Activated naive CD4-positive, alpha-beta T cell treated with anti-CD3 and anti-CD28 coated beads, Interleukin-2, amount 50 U/mL, for 72 hours (primary cell): ENCODE results near the gene CTNNAL1. TPM values are rescaled to one million over a fixed set of nuclear protein-coding genes. Genes with fewer than 3 reads are reported as not detected.
"Not testable (repeated sequence)": the region's sequence is repeated elsewhere in the genome, so short reads cannot be mapped to it uniquely, and the experiment has no call there.

Experiments
- ATAC-seq, 2 donors: fragments of 150-1000 bp; cut with Tn5 transposase; 2 replicates each; pipeline ENCODE4 v1.10.0; 2021; ENCODE audit warnings: mild to moderate bottlenecking in 2 of 2, moderate library complexity in 2 of 2
- DNase-seq, 2 donors: peaks; one replicate each; pipeline ENCODE4 v3.0.0; 2021 to 2022; ENCODE audit warnings: low spot score in 2 of 2
- H3K27ac Mint-ChIP-seq, 2 donors: one replicate each; pipeline ENCODE4 v1.8.0; 2022; ENCODE audit warnings: mild to moderate bottlenecking in 2 of 2, mixed read lengths in 2 of 2
- H3K36me3 Mint-ChIP-seq, 2 donors: one replicate each; pipeline ENCODE4 v1.8.0; 2022; ENCODE audit warnings: mixed read lengths in 2 of 2
- H3K9me3 Mint-ChIP-seq, 2 donors: one replicate each; pipeline ENCODE4 v1.8.0; 2022; ENCODE audit warnings: mixed read lengths in 2 of 2
- total RNA-seq, 2 donors: library from RNA; stranded (reverse); gene quantifications; one replicate each; pipeline ENCODE4 v1.2.3, GENCODE V29; 2022

CTNNAL1 gene, protein sequence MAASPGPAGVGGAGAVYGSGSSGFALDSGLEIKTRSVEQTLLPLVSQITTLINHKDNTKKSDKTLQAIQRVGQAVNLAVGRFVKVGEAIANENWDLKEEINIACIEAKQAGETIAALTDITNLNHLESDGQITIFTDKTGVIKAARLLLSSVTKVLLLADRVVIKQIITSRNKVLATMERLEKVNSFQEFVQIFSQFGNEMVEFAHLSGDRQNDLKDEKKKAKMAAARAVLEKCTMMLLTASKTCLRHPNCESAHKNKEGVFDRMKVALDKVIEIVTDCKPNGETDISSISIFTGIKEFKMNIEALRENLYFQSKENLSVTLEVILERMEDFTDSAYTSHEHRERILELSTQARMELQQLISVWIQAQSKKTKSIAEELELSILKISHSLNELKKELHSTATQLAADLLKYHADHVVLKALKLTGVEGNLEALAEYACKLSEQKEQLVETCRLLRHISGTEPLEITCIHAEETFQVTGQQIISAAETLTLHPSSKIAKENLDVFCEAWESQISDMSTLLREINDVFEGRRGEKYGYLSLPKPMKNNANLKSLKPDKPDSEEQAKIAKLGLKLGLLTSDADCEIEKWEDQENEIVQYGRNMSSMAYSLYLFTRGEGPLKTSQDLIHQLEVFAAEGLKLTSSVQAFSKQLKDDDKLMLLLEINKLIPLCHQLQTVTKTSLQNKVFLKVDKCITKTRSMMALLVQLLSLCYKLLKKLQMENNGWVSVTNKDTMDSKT
- 10 to 100 TPM; 20.2 to 32.7 TPM for total RNA-seq

DNA sequence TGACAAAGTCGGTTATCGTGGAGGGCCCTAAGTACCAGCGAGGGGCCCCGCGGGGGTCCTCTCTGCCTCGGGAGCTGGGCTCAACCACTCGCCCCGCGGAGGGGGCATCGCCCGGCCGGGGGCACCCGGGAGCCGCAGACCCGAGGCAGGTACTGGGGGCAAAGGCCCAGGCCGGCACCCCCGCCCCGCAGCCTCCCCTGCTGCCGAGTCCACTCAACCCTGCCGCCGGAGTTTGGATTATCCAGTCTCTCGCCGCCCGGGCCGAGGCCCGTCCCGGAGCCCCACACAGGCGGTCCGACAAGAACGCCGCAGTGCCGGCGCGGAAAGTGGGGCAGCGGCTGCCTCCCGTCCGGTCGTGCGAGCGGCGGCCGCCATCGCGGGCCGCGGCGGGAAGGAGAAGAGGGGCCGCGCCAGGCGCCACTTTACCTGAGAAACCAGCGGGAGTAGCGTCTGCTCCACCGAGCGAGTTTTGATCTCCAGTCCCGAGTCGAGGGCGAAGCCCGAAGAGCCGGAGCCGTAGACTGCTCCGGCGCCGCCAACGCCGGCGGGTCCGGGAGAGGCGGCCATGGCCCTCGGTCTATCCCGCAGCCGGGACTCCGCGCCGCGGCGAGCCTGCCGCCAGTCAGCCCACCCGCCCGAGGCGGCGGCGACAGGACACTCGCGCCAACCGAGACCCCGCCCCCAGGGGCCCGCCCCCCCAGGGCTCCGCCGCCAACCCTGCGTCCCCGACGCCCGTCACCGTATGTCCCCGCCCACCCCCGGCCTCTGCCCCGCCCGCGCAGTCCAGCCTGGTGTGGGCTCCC lies at the start of gene CTNNAL1:
TSS of gene CTNNAL1 (minus strand) at position 624 of the 803 bp plus-strand sequence. CDS start at position 567, 57 bp downstream.
- DNase-seq (peak; percentile 81 to 85), ATAC-seq (peak; percentile 76 to 83)
- Mint-ChIP-seq H3K27ac (peak within 1 kb of the TSS; percentile 84 to 90), H3K36me3 (peaks cover 5% of the 10 kb centered on the region in 2 donors), H3K9me3 (no peaks in the 10 kb centered on the region)

DNA sequence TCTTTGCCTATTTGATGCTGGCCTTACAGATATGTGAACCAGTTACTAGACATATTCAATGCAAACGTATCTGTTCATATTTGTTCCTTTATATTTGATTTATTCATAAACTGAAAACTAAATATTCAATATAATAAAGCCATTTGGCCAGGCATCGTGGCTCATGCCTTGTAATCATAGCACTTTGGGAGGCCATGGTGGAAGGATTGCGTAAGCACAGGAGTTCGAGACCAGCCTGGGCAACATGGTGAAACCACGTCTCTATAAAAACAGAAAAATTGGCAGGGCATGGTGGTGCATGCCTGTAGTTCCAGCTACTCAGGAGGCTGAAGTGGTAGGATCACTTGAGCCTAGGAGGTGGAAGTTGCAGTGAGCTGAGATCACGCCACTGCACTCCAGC lies 49.2 kb upstream of the CTNNAL1 start:
- Mint-ChIP-seq H3K27ac (no peak overlapping the region), H3K36me3 (peaks cover 4 to 6% of the 10 kb centered on the region in 2 donors), H3K9me3 (no peaks in the 10 kb centered on the region)
- DNase-seq (no peak), ATAC-seq (no peak)

DNA sequence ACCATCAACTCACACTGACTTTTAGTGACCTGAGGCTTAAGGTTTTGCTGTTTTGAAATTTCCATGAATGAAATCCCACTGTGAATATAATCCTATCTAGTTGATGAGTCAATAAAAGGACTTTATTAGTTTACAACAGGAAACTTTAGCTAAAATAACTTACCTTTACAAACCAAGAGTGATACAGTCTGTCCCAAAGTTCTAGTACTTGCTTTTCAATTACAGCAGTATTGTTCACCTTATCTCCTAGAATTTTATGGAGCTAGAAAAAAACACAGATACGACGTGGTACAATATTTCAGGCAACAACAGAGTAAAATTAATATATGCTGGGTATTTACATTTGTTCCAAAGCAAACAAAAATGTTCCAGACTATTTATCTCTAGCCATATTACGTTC lies 46.9 kb upstream of the CTNNAL1 start:
- Mint-ChIP-seq H3K27ac (no peak overlapping the region), H3K36me3 (peaks cover 7 to 8% of the 10 kb centered on the region in 2 donors), H3K9me3 (no peaks in the 10 kb centered on the region)
- ATAC-seq (no peak), DNase-seq (no peak)

DNA sequence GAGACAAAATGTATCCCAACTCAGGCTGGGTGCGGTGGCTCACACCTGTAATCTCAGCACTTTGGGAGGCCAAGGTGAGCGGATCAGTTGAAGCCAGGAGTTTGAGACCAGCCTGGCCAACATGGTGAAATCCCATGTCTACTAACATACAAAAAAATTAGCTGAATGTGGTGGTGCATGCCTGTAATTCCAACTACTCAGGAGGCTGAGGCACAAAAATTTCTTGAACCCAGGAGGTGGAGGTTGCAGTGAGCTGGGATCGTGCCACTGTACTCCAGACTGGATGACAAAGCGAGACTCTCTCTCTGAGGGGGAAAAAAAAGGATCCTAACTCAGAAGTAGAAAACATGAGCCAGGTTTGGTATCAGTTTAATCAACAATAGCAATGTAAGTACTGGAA lies 39.8 kb upstream of the CTNNAL1 start:
- peaks cover 21 to 34% of the 10 kb centered on the region in 2 donors for H3K36me3 Mint-ChIP-seq
- not testable (repeated sequence) for ATAC-seq, H3K27ac Mint-ChIP-seq

DNA sequence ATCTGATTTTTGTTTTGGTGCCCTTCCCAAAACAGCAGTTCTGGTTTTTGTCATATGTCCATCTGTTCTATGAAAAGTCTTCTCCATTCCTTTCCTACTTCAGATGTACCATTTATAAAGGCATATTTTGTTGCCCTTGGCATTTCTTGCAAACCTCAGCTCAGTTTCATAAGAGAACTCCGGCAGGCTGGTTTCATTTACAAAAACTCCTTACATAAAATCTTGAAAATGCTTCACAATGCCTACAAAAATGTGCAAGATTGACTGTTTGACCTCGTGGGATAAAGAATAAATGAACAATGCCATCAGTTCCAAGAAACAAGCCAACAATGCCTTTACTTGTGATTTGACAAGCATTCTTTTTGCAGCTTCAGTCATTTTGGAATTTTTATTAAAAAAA lies 39.1 kb upstream of the CTNNAL1 start:
- DNase-seq (no peak), ATAC-seq (no peak)
- Mint-ChIP-seq H3K9me3 (no peaks in the 10 kb centered on the region), H3K36me3 (peaks cover 23 to 38% of the 10 kb centered on the region in 2 donors), H3K27ac (no peak overlapping the region)

More for the DNA sequence above, 39.8 kb upstream of the CTNNAL1 start:
- H3K9me3 Mint-ChIP-seq, DNase-seq: not testable (repeated sequence)

DNA sequence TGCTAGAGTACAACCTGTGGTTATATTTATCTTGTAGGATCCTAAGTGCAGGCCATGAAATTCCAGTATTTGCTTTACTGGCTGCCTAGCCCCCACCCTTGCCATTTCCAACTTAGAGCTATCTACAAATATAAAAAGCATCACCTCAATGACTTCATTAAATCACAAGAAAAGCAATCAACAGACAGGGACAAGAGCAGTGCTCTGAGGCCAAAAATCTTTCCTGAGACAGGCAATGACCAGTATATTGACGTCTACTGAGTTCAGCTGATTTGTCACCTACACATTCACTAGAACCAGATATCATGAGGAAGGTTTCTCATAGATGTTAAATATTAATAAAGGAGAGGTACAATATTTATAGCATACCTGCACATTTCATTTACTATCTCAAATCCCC lies 38.4 kb upstream of the CTNNAL1 start:
- no peaks in the 10 kb centered on the region for H3K9me3 Mint-ChIP-seq
- DNase-seq (no peak), ATAC-seq (no peak)
- no peak overlapping the region for H3K27ac Mint-ChIP-seq
- H3K36me3 Mint-ChIP-seq: peaks cover 23 to 42% of the 10 kb centered on the region in 2 donors

DNA sequence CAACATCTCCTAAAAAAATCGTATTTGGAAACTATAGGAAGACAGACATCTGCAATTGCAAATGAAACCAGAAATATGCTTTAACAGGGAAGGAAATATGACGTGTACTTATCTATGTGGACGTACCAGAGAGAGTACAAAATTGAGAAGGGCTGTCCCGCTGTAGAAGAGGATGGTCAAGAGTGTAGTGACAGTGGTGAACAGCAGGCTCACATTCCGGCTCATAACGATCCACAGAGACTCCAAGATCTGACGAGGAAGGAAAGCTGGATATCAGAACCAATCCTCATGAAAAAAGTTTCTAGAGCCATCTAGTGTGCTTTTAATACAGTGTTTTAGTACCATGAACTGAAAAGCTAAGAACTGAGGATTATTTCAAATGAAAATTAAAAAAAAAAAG lies 37.1 kb upstream of the CTNNAL1 start:
- H3K9me3 Mint-ChIP-seq: no peaks in the 10 kb centered on the region
- peaks cover 23 to 42% of the 10 kb centered on the region in 2 donors for H3K36me3 Mint-ChIP-seq
- ATAC-seq (no peak), DNase-seq (no peak)
- peak overlapping the region in 1 of 2 donors; percentile 19 for H3K27ac Mint-ChIP-seq

DNA sequence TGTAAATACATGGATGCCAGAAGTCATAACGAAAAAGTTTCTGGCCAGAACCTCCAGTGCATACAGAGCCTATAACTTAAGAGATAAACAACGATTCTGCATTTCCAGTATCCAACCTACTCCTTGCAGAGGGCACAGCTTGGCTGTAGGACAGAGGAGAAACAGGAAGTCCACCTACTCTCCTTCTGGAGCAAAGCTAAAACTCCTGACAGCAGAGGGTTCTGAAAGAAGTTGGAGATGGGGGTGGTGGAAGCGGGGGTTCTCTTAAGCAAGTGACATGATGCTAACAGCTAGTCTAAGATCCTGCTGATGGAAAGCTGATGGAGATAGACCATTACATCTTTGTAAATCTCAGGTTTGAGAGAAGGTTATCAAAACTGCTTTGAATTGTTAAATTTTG lies 35.5 kb upstream of the CTNNAL1 start:
- Mint-ChIP-seq H3K27ac (no peak overlapping the region), H3K36me3 (peaks cover 18 to 47% of the 10 kb centered on the region in 2 donors), H3K9me3 (no peaks in the 10 kb centered on the region)
- ATAC-seq (no peak), DNase-seq (no peak)

DNA sequence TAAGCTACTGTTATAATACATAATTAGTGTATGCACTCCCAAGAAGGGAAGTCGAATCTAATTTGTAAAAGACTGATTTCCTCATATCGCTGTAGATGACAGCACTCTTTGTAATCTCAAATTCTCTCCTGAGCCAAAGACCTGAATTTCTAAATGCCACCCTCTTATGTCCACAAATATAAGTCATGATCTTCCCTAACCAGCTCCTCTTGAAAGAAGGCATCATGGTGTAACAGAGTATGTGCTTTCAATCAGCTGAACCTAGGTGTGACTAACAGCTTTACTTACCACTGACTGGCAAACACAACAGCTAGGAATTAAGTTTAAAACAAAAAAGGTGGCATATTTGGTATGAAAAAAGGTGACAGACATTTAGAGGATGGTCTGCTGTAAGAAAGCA lies 34.0 kb upstream of the CTNNAL1 start:
- peaks cover 23 to 51% of the 10 kb centered on the region in 2 donors for H3K36me3 Mint-ChIP-seq
- H3K9me3 Mint-ChIP-seq: no peaks in the 10 kb centered on the region
- ATAC-seq (no peak), DNase-seq (no peak)
- peak overlapping the region in 1 of 2 donors; percentile 31 for H3K27ac Mint-ChIP-seq

DNA sequence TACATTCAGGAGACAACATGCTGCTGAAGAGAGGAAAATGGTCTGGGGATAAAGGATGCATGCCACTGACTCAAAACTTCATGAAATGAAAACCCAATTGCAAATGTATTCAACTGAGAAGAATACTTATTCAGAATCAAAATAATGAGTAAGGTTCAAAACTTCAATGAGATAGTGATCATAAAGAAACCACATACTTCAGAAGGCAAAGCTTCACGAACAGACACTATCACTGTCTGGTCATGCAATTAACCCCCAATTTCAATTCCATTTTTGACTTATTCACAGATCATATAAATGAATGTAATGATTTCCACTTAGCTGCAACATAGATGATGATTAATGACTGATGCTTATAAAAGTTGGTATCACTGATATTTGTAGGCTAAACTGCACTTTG lies 33.0 kb upstream of the CTNNAL1 start:
- Mint-ChIP-seq H3K27ac (no peak overlapping the region), H3K36me3 (peaks cover 23 to 53% of the 10 kb centered on the region in 2 donors), H3K9me3 (no peaks in the 10 kb centered on the region)
- peak; percentile 39 to 75 for ATAC-seq
- no peak for DNase-seq

DNA sequence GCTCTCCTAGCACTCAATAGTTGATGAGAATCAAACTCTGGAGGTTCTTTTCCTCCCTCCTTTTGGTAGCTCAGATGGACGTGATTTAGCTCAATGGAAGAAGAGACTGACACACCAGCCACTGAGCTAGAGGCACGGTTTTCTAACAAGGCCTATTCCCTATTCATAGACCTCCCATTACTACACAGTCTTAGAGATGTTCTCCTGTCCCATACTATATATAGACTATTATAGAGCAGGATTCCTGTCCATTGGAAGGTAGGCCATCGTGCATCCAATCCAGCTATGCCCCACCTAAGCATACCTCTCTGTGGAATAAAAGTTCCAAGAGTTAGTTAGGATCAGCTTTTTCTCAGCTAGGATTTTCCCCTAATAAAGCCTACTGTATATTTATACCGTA lies 30.3 kb upstream of the CTNNAL1 start:
- Mint-ChIP-seq H3K27ac (no peak overlapping the region), H3K36me3 (peaks cover 23 to 42% of the 10 kb centered on the region in 2 donors), H3K9me3 (no peaks in the 10 kb centered on the region)
- DNase-seq: no peak
- no peak for ATAC-seq

DNA sequence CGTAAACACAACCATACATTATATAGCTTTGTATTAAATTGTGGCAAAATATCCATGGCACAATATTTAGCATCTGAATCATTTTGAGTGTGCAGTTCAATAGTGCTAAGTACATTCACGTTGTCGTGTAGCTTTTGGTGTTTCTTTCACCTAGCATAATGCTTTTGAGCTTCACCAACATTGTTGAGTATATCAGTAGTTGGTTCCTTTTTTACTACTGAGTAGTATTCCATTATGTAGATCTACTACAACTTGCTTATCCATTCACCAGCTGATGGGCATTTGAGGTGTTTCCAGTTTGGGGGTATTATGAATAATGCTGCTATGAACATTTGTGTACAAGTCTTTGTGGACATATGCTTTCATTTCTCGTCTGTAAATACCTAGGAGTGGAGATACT lies 27.3 kb upstream of the CTNNAL1 start:
- Mint-ChIP-seq H3K9me3 (no peaks in the 10 kb centered on the region), H3K36me3 (peaks cover 28 to 40% of the 10 kb centered on the region in 2 donors)

DNA sequence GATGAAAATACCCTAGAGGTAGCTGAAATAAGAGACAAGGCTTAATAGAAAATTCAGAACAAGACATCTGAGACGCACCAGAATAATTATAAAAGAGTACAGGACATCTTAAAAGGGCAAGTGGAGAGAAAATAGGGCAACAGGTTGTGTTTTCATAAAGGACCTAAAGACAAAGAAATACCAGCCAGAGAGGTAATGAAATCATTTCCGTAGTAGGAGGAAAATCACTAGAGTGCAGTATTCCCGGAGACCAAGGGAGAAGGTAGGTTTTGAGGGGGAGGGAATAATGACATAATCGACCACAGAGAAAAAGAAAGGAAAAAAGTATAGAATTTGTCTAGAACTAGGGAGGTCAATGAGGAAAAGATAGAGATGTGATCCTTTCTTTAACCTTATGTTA lies 26.2 kb upstream of the CTNNAL1 start:
- Mint-ChIP-seq H3K27ac (no peak overlapping the region), H3K36me3 (peaks cover 28 to 31% of the 10 kb centered on the region in 2 donors), H3K9me3 (no peaks in the 10 kb centered on the region)
- DNase-seq: no peak
- no peak for ATAC-seq

More for the DNA sequence above, 27.3 kb upstream of the CTNNAL1 start:
- ATAC-seq: no peak
- no peak for DNase-seq
- H3K27ac Mint-ChIP-seq: no peak overlapping the region

DNA sequence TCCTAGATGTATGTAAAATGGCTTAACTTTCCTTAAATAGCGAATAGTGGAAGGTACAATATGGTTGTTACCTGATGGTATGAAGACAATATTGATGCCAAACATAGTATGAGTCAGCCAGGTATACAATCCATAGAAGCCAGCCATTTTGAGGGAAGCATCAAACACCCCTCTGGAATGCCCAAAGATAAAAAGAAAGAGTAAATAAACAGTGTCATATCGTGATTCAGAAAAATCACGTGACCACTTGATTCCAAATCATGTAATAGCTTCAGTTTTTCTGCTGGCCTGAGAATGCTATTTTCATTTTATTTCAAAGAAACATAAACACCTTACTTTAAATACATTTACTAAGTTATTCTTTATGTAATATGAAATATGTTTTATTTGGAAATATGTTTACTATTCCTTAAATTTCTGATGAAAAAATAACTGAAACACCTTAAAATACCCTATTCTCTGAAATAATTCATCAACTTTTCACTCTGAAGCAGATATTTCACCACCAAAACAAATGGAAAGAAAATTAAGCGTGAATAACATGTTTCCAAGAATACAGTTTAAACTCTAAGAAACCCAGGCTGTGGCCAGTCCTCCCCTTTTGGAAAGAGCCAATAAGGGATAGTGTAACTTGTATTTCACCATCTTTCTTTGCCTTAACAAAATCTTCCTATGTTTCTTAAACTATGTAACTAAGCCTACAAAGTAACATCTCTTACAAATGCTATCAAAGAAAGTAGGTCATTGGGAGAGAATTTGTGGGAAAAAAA lies 24.8 kb upstream of the CTNNAL1 start:
- DNase-seq (no peak), ATAC-seq (no peak)
- H3K27ac Mint-ChIP-seq: no peak overlapping the region
- no peaks in the 10 kb centered on the region for H3K9me3 Mint-ChIP-seq
- H3K36me3 Mint-ChIP-seq: peaks cover 15 to 20% of the 10 kb centered on the region in 2 donors

DNA sequence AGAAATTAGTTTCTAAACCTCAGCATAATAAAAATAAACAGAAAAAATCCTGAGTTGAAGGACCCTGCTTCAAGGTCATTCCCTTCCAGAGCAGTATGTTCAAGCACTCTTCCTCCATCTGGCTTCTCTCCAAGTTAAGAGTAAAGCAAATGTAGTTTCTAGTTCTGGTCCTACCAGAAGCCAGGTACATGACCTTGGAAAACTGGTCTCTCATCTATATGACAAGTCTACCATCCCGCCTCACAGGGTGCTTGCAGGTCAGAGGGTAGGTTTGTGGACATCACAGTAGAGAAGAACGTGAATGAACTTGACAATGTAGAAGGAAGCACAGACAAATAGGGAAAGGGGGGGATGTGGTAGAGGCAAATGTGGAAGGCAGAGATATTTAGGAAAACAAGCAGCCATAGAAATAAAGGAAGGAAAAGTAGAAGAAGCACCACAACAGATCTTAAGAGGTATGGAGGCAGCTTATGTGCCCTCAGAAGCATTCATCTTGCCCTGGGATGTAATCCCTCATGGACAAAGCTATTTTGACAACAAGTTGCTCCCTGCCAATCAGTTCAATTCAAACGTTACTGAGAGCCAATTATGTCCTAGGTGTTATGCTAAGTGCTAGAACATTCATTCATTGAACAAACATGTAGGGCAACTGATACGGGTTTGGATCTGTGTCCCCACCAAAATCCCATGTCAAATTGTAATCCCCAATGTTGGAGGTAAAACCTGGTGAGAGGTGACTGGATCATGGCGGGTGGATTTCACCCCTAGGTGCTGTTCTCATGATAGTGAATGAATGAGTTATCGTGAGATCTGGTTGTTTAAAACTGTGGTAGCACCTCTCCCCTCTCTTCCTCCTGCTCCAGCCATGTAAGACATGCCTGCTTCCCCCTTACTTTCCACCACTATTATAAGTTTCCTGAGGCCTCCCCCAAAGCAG lies 23.7 kb upstream of the CTNNAL1 start:
- ATAC-seq (no peak), DNase-seq (no peak)
- peaks cover 11% of the 10 kb centered on the region in 2 donors for H3K36me3 Mint-ChIP-seq
- H3K9me3 Mint-ChIP-seq: no peaks in the 10 kb centered on the region
- H3K27ac Mint-ChIP-seq: peak overlapping the region; percentile 12 to 16
